GM18505 (cell line): ENCODE measurements around the gene PTPN3.
"Not testable (repeated sequence)": the region's sequence is repeated elsewhere in the genome, so short reads cannot be mapped to it uniquely, and the experiment has no call there.

Experiments
- ATAC-seq: cut with Tn5 transposase; IDR thresholded peaks from one replicate; pipeline ENCODE4 v1.9.1; 2021; ENCODE audit not compliant: unreplicated experiment
- POLR2A ChIP-seq: IDR thresholded peaks from 4 replicates; pipeline ENCODE4 v1.6.1; 2011; ENCODE audit warnings: borderline replicate concordance; ENCODE audit not compliant: insufficient read depth, insufficient read length; ENCODE audit errors: extremely low read depth

PTPN3 gene

GRCh38 chr9:109498195-109499092 is at the start of gene PTPN3:
Gene PTPN3, minus strand, starts transcription at chr9:109498307. Its CDS starts 34,873 bp downstream, at chr9:109463434.
- ATAC-seq: no peak
- TF ChIP-seq POLR2A: no peak

GRCh38 chr9:109544954-109545353 is 46.8 kb upstream of the PTPN3 start:
- ATAC-seq: not testable (repeated sequence)

- no peak for ATAC-seq
- TF ChIP-seq POLR2A: no peak
Observed at GRCh38 chr9:109542922-109543321, 44.8 kb upstream of the PTPN3 start.

- no peak for ATAC-seq
- no peak for TF ChIP-seq POLR2A
Observed at GRCh38 chr9:109538346-109538745, 40.2 kb upstream of the PTPN3 start.

GRCh38 chr9:109537288-109537687 is 39.2 kb upstream of the PTPN3 start:
- no peak for ATAC-seq

GRCh38 chr9:109536859-109537258 is 38.8 kb upstream of the PTPN3 start:
- no peak for TF ChIP-seq POLR2A
- ATAC-seq: no peak

More at GRCh38 chr9:109537288-109537687, 39.2 kb upstream of the PTPN3 start:
- no peak for TF ChIP-seq POLR2A

- TF ChIP-seq POLR2A: no peak
- no peak for ATAC-seq
Observed at GRCh38 chr9:109535365-109535764, 37.3 kb upstream of the PTPN3 start.

GRCh38 chr9:109534151-109534550 is 36.0 kb upstream of the PTPN3 start:
- TF ChIP-seq POLR2A: no peak
- no peak for ATAC-seq

GRCh38 chr9:109532652-109533051 is 34.5 kb upstream of the PTPN3 start:
- ATAC-seq: not testable (repeated sequence)

GRCh38 chr9:109522106-109522505 is 24.0 kb upstream of the PTPN3 start:
- no peak for ATAC-seq
- TF ChIP-seq POLR2A: no peak

- ATAC-seq: peak; percentile 78
- TF ChIP-seq POLR2A: no peak
Observed at GRCh38 chr9:109520475-109521132, 22.5 kb upstream of the PTPN3 start.

- ATAC-seq: no peak
- no peak for TF ChIP-seq POLR2A
Observed at GRCh38 chr9:109519366-109519765, 21.3 kb upstream of the PTPN3 start.

- ATAC-seq: no peak
- TF ChIP-seq POLR2A: no peak
Observed at GRCh38 chr9:109518621-109519335, 20.7 kb upstream of the PTPN3 start.
